Ectodermal cell (in vitro differentiated cells): ENCODE results near the gene GPR87.

ENCODE experiments used
- H3K27ac ChIP-seq: 2 replicates; pipeline ENCODE4 v1.7.0; 2013; ENCODE audit warnings: mild to moderate bottlenecking, low read depth, low read length; ENCODE audit not compliant: insufficient read depth, poor library complexity, severe bottlenecking
- H3K27me3 ChIP-seq: 2 replicates; pipeline ENCODE4 v1.7.0; 2013; ENCODE audit warnings: mild to moderate bottlenecking, low read length; ENCODE audit not compliant: insufficient read depth, control insufficient read depth, poor library complexity, severe bottlenecking
- H3K36me3 ChIP-seq: one replicate; pipeline ENCODE4 v1.7.0; 2013; ENCODE audit warnings: low read length; ENCODE audit not compliant: control insufficient read depth, insufficient read depth
- H3K4me1 ChIP-seq: one replicate; pipeline ENCODE4 v1.7.0; 2013; ENCODE audit warnings: low read length; ENCODE audit not compliant: control insufficient read depth, insufficient read depth
- H3K4me3 ChIP-seq: 2 replicates; pipeline ENCODE4 v1.7.0; 2013; ENCODE audit warnings: low read depth, low read length, control low read depth; ENCODE audit not compliant: insufficient read depth
- H3K9me3 ChIP-seq: 2 replicates; pipeline ENCODE4 v1.7.0; 2013; ENCODE audit warnings: mild to moderate bottlenecking, low read length, moderate library complexity; ENCODE audit not compliant: control insufficient read depth
- WGBS, 2 experiments: methylation state at CpG; one replicate each; pipeline ENCODE4 v1.1.7; 2013; ENCODE audit warnings: missing lambda C conversion rate in 2 of 2; 5-methylcytosine and 5-hydroxymethylcytosine counted together

GPR87 gene

DNA sequence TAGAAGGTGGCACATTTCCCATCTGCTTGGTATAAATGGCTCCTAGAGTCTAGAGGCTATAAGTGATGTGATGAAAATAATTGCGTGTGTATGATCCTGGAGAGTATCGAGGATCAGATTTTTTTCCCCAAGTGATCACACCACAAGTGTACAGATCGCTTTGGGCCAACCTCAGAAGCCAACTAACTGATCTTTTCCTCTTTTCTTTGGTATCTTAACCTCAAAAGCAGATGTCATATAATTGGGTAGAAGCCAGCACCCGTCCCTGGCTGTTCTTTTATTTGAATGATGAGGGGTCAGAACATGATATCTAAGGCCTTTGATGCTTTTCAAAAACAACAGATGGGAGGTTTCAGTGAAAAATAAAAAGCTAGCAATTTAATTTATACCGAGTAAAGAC, 41.5 kb downstream of the GPR87 start:
- Histone ChIP-seq H3K9me3 (no peaks in the 10 kb centered on the region), H3K27me3 (no peaks in the 10 kb centered on the region), H3K36me3 (no peaks in the 10 kb centered on the region), H3K4me3 (no peak overlapping the region), H3K27ac (no peak overlapping the region), H3K4me1 (no peaks in the 10 kb centered on the region)
- 92 to 95% methylated on average over 4 to 5 of the region's 5 CpGs for WGBS, 2 experiments

GRCh38 chr3:151269631-151270030, 47.0 kb downstream of the GPR87 start:
- Histone ChIP-seq H3K27ac (no peak overlapping the region), H3K9me3 (no peaks in the 10 kb centered on the region), H3K27me3 (no peaks in the 10 kb centered on the region), H3K4me1 (no peaks in the 10 kb centered on the region), H3K4me3 (no peak overlapping the region), H3K36me3 (no peaks in the 10 kb centered on the region)
- WGBS, 2 experiments, result 91 to 95% methylated on average over 5 of the region's 5 CpGs

DNA sequence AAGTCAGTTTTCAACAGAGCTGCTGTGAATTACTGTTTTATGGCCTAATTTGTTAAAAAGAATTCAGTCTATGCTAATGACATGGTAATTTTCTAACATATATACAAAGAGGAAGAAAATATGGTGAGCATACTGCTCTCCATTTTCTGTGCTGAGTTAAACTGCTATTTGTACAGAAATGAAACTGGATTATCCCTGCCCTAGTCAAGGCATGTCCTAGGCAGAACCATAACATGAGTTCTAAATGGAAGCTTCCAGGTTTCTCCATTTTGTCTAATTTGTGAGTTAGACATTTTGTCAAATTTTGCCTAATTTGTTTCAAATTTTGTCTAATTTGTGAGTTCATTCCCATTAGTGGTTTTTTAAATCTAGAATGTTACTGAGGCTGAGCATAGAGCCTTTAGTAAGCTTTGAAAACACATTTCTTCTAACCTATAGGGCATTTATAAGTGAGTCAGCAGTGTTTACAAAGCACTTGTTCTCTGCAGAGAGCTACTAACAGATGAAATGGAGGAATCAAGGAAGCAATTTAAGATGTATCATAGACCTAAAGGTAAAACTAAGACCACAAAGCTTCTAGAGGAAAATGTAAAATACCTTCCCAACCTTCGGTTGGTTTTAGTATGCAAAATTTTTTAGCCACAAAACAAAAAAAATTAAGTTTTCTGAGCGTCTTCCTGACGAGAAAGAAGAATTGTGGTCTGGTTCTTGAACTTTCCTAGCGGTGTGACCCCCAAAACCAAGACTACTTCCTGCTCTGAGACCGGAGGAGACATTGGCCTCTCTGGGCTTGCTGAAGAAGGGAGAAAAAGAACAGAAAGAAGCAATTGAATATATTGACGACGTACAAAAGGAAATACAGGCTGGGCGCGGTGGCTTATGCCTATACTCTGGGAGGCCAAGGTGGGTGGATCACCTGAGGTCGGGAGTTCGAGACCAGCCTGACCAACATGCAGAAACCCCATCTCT, 48.1 kb downstream of the GPR87 start:
- H3K4me1 ChIP-seq, result no peaks in the 10 kb centered on the region
- 94 to 97% methylated on average over 11 of the region's 11 CpGs for WGBS, 2 experiments
- H3K36me3 ChIP-seq, result no peaks in the 10 kb centered on the region
- no peak overlapping the region for H3K27ac ChIP-seq
- H3K9me3 ChIP-seq, result no peaks in the 10 kb centered on the region
- no peaks in the 10 kb centered on the region for H3K27me3 ChIP-seq
- H3K4me3 ChIP-seq, result no peak overlapping the region

- H3K4me1 ChIP-seq, result no peaks in the 10 kb centered on the region
- H3K4me3 ChIP-seq, result no peak overlapping the region
- WGBS, 2 experiments, result 100% methylated on average over 1 of the region's 1 CpG; no CpG with 5 or more reads in 1 of the 2 experiments
- no peaks in the 10 kb centered on the region for H3K9me3 ChIP-seq
- H3K36me3 ChIP-seq, result no peaks in the 10 kb centered on the region
- no peaks in the 10 kb centered on the region for H3K27me3 ChIP-seq
- H3K27ac ChIP-seq, result no peak overlapping the region
Measured at GRCh38 chr3:151267066-151267465, 49.6 kb downstream of the GPR87 start.

GRCh38 chr3:151265866-151266265, 50.8 kb downstream of the GPR87 start:
- Histone ChIP-seq H3K36me3 (no peaks in the 10 kb centered on the region), H3K4me1 (no peaks in the 10 kb centered on the region), H3K9me3 (no peaks in the 10 kb centered on the region), H3K27ac (no peak overlapping the region), H3K4me3 (no peak overlapping the region), H3K27me3 (no peaks in the 10 kb centered on the region)
- 69% methylated on average over 4 to 5 of the region's 5 CpGs for WGBS, 2 experiments

DNA sequence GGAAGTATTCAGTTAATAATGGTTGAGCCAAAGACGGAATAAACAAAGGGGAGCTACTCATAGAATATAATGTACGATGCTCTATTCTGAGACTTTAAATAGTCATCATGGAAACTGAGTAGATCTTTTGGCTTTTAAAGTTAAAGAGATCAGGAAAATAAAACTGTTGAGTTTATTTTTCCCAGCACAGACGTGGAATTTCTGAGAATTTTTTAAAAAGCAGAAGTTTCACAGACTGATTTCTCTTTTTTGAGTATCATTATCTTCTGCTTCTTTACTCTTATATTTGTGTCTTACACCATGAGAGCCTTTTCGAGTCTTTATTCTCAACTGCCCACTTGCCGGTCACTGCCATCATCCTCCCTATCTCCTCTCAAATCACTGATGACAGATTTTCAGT, 51.5 kb downstream of the GPR87 start:
- Histone ChIP-seq H3K9me3 (no peaks in the 10 kb centered on the region), H3K4me1 (no peaks in the 10 kb centered on the region), H3K36me3 (no peaks in the 10 kb centered on the region), H3K4me3 (no peak overlapping the region), H3K27me3 (no peaks in the 10 kb centered on the region), H3K27ac (no peak overlapping the region)
- 93 to 99% methylated on average over 5 of the region's 5 CpGs for WGBS, 2 experiments

DNA sequence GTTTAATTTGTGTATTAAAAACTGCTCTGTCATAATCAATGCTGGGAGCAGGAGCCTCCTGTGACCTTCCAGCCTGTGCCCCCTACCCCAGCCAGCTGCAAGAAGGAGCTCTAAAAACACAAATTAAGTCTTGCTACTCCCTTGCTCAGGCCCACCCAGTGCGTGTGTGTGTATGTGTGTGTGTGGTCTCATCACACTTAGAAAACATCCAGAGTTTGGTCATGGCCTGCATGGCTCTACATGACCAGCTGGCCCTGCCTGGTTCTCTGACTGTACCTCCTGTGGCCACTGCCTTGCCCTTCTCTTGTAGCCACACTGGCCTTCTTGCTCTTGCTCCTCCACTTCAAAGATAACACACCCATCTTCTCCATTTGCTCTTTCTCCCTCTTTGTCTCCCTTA, 52.0 kb downstream of the GPR87 start:
- Histone ChIP-seq H3K9me3 (no peaks in the 10 kb centered on the region), H3K36me3 (no peaks in the 10 kb centered on the region), H3K27ac (no peak overlapping the region), H3K4me3 (no peak overlapping the region), H3K4me1 (no peaks in the 10 kb centered on the region), H3K27me3 (no peaks in the 10 kb centered on the region)
- WGBS, 2 experiments, result 89 to 100% methylated on average over 1 of the region's 1 CpG

DNA sequence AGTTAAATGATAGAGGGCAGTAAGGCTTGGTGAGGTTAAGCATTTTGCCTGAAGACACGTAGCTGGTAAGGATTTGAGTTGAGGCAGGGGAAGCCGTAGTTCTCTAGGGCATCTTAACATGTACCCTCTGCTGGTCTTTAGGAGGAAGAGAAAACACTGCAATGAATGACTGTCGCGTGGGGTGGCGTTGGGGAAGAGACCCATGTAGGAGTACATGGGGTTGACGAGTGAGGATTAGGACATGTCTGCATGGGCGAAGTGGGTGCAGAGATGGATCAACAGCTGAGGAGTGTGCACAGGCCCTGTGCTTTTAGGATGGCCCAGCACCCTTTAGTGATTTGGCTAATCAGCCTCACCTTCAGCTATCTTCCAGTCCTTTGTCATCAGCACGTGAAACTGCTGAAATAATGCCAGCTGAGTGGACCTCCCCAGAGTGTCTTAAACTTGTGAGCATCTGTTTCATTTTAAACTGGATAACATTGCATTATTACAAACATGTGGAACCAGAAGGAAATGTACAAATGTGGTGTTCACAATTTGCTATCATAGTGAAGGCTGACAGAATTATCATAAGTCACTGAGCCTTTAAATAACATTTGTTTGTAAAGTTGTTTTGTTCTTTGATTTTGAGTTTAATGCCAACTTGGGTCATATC, 53.6 kb downstream of the GPR87 start:
- Histone ChIP-seq H3K4me1 (no peaks in the 10 kb centered on the region), H3K27me3 (no peaks in the 10 kb centered on the region), H3K9me3 (no peaks in the 10 kb centered on the region), H3K4me3 (no peak overlapping the region), H3K36me3 (no peaks in the 10 kb centered on the region), H3K27ac (no peak overlapping the region)
- 92 to 93% methylated on average over 8 of the region's 8 CpGs for WGBS, 2 experiments

GRCh38 chr3:151259664-151260063, 57.0 kb downstream of the GPR87 start:
- WGBS, 2 experiments, result 94 to 96% methylated on average over 3 of the region's 3 CpGs

DNA sequence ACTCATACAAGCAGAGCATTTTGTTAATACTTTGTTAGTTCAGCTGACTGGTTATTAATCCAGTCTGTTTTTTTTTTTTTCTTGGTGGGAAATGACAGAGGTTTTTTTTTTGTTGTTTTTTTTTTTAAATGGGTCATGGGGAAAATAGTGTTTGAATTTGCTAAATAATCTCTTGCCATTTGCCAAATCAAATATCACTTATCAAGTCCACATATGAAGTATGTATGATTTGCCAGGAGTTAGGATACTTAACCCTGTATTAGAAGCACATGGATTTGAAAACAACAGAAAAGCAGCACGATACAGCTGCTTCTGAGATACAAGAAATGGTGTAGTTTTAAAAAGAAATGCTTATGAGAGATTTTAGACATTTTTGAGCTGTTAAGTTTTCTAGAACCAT, 59.9 kb downstream of the GPR87 start:
- no peaks in the 10 kb centered on the region for H3K9me3 ChIP-seq
- no peak overlapping the region for H3K4me3 ChIP-seq
- H3K27ac ChIP-seq, result no peak overlapping the region
- no peaks in the 10 kb centered on the region for H3K36me3 ChIP-seq
- no peaks in the 10 kb centered on the region for H3K4me1 ChIP-seq
- H3K27me3 ChIP-seq, result no peaks in the 10 kb centered on the region
- WGBS, 2 experiments, result 94 to 97% methylated on average over 1 of the region's 1 CpG

More at GRCh38 chr3:151259664-151260063, 57.0 kb downstream of the GPR87 start:
- no peak overlapping the region for H3K27ac ChIP-seq
- H3K9me3 ChIP-seq, result no peaks in the 10 kb centered on the region
- no peaks in the 10 kb centered on the region for H3K36me3 ChIP-seq
- H3K27me3 ChIP-seq, result no peaks in the 10 kb centered on the region
- H3K4me3 ChIP-seq, result no peak overlapping the region
- H3K4me1 ChIP-seq, result no peaks in the 10 kb centered on the region
